GM12891 (cell line): ENCODE measurements around the gene OR6C65.
"Not testable (repeated sequence)": the region's sequence is repeated elsewhere in the genome, so short reads cannot be mapped to it uniquely, and the experiment has no call there.

Experiments used
- PAX5 ChIP-seq: IDR thresholded peaks from 2 replicates; pipeline ENCODE4 v1.6.1; 2011; ENCODE audit warnings: low read length, moderate library complexity, mild to moderate bottlenecking; ENCODE audit not compliant: insufficient read depth, severe bottlenecking
- POLR2A ChIP-seq: IDR thresholded peaks from 2 replicates; pipeline ENCODE4 v1.6.1; 2011; ENCODE audit warnings: low read depth, low read length, control low read depth
- POLR2AphosphoS5 ChIP-seq: IDR thresholded peaks from 2 replicates; pipeline ENCODE4 v1.6.1; 2011; ENCODE audit warnings: low read depth, low read length, control low read depth
- SPI1 ChIP-seq: IDR thresholded peaks from 2 replicates; pipeline ENCODE4 v1.6.1; 2011; ENCODE audit warnings: low read depth, low read length, control low read depth
- TAF1 ChIP-seq: IDR thresholded peaks from 2 replicates; pipeline ENCODE4 v1.6.1; 2011; ENCODE audit warnings: low read depth, low read length, control low read depth

- not testable (repeated sequence) for TF ChIP-seq POLR2AphosphoS5, TAF1, POLR2A, PAX5, SPI1
Measured at GRCh38 chr12:55413498-55414388, 13.4 kb downstream of the OR6C65 start.
